ENCODE data around the gene RFNG.
"Not testable (repeated sequence)": the region's sequence is repeated elsewhere in the genome, so short reads cannot be mapped to it uniquely, and the experiment has no call there.

RFNG gene

DNA sequence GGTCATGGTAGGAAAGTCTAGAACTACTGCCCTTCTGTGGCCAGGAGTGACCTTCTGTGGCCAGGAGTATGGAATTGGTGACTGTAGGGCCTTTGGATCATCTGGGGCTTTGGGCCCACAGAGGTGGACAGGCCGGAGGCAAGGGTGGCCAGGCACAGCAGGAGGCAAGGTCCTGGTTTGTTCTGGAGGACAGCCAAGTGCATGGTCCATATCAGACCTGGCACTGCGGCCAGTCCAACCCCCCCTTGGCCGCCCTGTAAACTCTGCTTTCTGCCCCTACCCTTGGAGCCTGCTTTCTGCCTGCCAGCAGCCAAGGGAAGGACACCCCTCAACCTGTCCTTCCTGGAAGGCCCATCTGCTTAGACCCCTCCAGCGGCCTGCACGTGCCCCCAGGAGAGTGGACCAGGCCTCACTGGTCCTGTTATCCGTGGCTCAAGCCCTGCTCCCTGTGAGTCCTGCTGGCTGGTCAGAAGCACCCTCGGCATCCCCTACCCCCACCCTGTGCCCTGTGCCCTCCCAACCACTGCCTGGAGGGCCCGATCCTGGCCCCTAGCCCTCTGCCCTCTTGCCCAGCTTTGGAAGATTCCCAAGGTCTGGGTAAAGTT is 11.8 kb downstream of the RFNG start:
- DNase-seq = no peak

DNA sequence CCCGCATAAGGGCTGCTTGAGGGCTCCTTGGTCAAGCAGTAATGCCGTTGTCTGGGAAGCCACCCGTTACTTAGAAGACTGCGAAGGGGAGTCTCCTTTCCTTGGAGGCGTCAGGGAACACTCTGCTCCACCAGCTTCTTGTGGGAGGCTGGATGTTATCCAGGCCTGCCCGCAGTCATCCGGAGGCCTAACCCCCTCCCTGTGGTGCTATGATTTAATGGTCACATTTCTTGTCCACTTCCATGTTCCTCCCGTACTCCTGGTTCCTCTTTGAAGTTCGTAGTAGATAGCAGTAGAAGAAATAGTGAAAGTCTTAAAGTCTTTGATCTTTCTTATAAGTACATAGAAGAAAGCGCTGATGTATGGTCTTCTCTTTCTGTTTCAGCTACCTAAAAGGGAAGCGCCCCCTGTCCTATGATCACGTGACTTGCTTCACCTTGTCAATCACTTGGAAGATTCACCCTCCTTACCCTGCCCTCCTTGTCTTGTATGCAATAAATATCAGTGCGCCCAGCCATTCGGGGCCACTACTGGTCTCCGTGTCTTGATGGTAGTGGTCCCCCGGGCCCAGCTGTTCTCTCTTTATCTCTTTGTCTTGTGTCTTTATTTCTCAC is 12.7 kb downstream of the RFNG start:
- DNase-seq = not testable (repeated sequence)

DNA sequence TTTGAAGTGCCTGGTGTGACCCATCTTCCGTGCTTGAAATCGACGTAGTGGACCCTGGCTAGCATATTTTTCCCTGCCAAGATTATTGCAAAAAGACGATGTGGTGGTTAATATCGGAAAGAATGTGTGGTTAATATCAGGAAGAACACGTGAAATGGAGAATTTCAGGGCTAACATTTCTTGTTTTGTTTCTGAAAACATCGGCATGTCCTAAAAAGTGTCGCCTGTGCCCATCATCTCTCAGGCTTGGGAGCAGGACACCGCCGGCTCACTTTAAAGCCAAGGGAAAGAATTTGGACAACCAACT is 13.8 kb downstream of the RFNG start:
- DNase-seq = no peak

DNA sequence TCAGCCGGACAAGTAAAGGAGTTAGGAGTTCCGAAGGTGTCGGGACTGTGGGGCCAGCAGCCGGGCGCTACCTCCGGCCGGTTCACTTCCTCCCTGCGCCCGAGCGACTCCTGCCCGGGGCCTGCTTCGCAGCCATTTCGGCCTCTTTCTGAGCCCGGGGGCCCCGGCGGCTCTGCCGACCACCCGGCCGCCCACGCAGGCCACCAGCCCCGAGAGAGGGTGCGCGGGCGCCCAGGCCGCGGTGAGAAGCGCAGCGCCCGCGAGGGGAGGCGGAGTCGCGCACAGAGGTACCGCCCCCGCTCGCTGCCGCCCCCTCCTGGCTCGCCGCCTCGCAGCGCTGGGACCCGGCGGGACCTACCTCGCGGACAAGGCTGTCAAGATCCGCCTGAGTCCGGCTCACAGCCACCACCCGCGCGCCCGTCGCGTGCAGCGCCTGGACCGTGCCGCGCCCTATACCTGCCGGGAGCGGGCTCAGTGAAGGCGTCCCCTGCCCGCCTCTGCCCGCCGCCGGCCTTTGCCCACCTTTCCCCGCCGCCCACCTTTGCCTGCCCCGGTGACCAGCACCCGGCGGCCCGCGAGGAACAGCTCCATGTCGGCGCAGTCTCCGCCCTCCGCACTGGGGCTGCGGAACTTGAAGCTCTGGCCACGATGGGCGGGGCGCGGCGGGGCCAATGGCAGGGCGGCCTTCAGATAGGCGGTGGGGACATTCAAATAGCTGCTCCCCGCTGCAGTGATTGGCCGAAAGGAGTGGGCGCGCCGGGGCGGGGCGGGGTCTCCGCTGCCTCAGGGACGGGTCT is 14.3 kb downstream of the RFNG start, which contains the start of gene DCXR:
Gene DCXR, minus strand, starts transcription at position 606 of the 797 bp plus-strand sequence. Its CDS starts 15 bp downstream, at position 591.
- DNase-seq = peak; percentile 91

DNA sequence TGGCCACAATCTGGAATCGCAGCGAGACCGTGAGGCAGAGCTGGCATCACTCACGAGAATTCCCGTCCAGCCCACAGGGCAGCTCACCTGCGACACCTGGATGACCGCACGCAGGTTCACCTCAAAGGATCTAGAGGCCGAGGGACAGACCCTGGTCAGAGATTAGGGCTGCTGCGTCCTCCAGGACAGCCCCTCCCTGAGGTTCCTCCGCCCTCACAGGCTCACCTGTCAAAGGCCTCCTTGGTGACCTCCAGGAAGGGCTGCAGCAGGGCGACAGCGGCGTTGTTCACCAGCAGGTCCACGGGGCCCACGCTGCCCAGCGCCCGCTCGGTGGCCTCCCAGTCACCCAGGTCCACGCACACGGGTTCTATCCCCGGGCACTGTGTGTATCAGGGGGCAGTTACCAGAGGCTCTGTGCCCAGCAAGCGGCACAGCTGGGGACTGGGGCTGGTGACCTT is 14.9 kb downstream of the RFNG start:
- no peak for DNase-seq

DNA sequence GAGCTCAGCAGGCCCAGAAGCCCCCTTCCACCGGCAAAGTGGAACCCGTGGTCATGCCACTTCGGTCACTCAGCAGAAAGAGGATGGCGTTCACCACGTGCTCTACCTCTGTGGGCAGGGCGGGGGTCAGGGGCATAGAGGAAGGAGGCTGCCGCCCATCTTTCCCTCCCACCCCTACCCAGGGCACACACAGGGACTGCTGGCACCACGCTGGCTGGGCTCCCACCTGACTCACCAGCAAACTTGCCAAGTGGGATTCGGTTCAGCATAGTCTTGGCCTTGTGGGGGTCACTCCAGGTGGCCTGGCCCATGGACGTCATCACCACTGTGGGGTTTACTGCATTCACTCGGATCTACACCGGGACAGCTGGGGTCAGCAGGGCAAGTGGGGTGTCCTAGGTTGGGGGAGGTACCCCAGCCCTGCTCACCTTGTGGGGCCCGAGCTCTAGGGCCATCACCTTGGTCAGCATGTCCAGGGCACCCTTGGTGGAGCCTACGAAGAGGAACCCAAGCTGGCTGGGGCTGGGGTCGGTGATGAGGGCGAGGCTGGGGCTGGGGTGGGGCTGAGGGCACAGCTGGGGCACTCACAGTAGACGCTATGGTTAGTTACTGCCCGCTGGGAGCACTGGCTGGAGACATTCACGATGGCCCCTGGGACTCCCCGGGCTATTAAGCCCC is 15.5 kb downstream of the RFNG start:
- DNase-seq = no peak

DNA sequence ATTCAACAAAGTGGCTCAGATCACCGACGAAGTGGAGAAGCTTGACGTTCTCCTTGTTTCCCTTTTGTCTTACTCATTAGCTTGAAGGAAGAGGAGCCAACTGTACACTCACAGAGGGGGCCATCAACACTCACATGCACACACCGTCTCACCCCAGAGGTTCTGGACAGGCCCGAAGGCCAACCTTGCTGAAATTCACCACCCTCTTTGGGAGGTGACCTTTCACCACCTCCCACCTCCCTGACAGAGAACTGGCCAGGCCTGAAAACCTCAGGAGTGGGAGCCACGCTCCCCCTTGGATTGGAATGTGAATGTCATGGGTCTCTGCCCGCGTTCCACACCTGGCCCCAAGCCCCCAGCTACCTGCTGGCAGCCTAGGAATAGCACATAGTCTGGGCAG is 16.1 kb downstream of the RFNG start:
- no peak for DNase-seq

DNA sequence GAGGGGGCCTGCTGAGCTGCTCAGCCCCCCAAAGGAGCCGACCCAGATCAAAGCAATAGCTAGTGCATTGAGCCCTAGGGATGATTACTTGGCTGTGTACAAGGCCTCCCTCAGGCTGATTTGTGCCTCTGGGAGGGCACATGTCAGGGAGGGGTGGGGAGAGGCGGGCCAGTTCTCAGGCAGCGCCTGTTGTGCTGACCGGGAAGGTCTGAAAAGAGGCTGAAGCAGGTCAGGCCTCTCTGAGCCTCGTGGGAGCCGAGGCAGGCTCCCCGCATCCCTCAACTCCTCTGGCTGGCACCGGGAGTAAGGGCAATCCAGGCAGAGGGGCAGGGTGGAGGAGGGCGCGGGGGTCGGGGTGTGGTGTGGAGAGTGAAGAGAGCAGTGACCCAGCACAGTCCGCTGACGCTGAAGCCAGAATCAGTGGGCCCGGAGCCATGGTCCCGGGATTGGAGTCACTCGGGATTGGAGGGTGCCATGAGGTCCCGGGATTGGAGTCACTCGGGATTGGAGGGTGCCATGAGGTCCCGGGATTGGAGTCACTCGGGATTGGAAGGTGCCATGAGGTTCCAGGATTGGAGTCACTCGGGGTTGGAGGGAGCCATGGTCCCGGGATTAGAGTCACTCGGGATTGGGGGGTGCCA is 17.1 kb downstream of the RFNG start:
- DNase-seq = no peak

DNA sequence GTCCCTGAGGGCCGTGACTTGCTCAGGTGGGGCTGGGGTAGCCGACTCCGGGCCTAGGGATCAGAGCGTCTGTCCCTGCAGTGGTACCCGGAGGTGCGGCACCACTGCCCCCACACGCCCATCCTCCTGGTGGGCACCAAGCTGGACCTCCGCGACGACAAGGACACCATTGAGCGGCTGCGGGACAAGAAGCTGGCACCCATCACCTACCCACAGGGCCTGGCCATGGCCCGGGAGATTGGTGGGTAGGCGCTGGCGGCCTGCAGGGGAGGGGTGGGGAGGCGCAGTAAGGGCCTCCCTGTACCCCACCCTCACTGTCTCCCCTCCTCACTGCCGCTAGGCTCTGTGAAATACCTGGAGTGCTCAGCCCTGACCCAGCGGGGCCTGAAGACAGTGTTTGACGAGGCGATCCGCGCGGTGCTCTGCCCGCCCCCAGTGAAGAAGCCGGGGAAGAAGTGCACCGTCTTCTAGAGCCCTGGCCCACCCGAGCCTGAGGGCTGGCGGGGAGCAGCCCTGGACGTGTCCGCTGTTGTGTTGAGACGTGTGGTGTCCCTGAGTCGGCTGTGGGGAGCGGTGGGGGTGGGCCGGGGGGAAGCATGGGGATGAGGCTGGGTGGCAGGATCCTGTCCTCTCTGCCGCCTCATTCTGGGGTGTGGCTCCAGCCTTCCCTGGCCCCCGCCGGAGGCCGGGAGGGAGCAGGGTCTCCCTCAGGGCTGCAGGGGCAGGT is 18.1 kb downstream of the RFNG start:
- no peak for DNase-seq

DNA sequence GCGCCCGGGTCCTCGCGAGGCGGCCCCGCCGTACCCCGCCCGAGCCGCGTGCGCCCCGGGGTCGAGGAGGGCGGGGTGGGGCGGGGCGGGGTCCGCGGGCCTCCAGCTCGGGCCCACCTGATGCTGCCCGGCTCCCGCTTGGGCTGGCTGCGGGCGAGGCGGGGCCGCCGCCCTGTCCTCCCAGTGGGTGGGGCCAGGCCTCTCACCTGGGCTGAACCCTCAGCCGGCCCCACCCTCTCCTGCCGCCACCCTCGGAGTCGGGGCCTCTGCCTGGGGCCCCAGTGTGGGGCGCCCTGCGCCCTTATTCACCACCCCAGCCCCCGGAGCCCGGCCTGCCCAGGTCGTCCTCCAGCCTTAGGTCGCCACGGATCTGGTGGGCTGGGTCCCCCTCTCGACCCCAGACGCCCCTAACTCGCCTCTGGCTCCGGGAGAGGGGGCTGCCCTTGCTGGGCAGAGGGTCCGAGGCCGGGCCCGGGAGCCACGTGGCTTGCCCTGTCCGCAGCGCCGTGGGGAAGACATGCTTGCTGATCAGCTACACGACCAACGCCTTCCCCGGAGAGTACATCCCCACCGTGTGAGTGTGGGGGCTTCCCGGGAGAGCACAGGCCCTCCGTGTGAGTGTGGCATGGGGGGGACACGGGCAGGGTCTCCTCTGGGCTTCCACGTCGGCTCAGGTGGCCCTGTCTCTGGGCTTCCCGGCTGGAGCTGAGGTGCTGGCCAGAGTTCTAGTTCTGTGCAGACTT is 19.6 kb downstream of the RFNG start:
- no peak for DNase-seq

DNA sequence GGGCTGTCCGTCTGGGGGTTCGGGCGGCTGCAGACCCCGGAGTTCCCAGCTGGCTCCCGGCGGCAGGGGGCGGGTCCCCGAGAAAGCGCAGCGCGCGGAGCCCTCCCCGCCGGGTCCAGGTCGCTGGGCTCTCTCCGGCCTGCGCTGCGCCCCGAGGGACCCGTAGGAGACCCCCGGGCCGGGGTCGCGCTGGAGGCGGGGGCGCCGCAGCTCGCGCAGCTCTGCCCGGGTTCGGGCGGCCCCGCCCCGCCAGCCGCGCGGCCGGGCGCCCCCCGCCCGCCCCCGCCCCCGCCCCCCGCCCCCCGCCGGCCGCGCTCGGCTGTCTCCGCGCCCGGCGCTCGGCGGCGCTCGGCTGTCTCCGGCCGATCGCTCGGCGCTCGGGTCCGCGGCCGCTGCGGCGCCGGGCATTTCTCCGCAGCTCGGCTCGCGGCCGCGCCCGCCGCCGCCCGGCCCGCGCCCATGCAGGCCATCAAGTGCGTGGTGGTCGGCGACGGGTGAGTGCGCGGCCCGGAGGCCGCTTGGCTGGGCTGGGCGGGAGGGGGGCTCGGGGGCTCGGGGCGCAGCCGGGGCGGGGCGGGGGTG is 20.2 kb downstream of the RFNG start, which contains the start of gene RAC3:
Gene RAC3, plus strand, starts transcription at position 376 of the 582 bp plus-strand sequence. Its CDS starts 84 bp downstream, at position 460.
- no peak for DNase-seq

DNA sequence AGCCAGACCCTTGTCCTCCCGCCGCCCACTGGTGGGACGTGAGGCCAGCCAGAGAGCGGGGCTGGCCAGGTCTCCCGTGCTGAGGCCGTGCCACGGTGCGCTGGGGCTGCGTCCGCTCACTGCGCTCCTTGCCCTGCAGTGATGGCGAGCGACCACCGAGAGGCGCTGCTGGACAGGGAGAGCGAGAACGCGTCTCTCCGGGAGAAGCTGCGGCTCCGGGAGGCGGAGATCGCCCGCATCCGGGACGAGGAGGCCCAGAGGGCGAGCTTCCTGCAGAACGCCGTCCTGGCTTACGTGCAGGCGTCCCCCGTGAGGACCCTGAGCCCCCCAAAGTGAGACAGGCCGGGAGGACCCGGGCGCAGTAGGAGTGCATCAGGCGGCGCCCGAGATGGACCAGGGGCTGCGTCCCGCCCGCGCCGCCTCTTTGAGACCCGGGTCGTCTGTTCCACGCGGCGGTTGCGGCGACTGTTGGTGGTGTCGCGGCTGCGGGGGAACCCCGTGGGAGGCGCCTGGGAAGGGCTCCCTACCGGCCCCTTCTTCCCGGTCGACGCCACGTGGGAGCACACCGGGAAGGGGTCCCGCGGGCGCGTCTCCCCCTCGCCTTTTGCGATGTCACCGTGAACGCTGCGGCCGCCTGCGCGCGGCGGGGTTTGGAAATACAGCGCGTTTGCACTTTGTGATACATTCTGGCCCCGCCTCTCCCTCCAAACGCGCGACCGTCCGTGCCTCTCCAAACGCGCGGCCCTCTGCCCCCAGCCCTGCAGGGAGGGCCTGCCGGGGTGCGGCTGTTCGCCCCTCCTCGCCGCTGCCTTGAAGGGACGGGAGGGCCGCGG is 20.9 kb downstream of the RFNG start:
- DNase-seq = peak; percentile 86

DNA sequence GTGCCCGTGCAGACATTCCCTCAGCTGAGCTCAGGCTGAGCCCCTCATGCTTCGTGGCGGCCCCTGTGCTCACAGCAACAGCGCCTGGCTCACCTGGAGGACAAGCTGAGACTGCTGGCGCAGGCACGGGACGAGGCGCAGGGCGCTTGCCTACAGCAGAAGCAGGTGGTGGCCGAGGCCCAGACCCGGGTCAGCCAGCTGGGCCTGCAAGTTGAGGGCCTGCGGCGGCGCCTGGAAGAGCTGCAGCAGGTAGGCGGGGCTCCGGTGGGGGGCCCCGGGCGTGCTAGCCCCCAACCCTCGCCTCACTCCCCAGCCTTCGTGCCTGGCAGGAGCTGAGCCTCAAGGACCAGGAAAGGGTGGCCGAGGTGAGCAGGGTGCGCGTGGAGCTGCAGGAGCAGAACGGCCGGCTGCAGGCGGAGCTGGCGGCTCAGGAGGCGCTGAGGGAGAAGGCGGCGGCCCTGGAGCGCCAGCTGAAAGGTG is 21.6 kb downstream of the RFNG start:
- DNase-seq = no peak

DNA sequence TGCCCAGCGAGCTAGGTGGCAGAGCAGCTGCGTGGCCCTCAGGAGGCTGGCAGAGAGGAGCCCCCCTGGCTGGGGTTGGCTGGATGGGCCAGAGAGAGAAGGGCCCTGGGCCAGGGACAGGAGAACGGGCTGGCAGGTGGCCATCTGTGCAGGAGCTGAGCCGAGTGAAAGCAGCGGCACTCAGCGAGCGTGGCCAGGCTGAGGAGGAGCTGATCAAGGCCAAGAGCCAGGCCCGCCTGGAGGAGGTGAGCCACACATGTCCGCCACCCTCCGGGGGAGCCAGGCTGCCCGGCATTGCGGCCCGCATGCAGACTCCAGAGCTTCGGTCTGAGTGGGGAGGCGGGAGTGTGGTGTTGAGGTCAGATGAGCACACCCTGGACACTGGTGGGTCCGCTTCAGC is 22.2 kb downstream of the RFNG start:
- no peak for DNase-seq

DNA sequence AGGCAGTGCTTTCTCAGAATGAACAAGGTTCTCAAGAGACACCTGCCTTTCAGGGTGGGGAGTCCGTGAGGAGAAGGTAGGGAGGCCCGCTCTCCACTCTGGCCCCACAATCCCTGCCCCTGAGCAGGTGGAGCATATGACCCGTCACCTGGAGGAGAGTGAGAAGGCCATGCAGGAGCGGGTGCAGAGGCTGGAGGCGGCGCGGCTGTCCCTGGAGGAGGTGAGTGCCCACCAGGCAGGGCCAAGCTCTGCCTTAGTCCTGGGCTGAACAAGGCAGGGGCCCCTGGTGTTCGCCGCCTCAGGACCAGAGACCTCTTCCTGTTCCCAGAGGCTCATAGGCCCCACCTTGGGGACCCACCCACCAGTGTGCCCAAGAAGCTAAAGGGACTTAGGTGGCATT is 22.6 kb downstream of the RFNG start:
- no peak for DNase-seq

DNA sequence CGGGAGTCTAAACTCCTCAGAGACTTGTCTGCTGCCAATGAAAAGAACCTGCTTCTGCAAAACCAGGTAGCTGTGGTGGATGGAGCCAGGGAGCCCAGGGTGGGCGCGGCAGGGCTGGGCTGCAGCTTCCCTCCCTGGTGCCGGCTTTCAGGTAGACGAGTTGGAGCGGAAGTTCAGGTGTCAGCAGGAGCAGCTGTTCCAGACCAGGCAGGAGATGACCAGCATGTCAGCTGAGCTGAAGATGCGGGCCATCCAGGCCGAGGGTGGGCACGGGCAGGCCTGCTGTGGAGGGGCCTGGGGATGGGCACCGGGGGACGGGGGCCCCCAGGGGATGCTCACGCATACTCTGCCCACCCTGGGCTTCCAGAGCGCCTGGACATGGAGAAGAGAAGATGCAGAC is 23.4 kb downstream of the RFNG start:
- DNase-seq = no peak

DNA sequence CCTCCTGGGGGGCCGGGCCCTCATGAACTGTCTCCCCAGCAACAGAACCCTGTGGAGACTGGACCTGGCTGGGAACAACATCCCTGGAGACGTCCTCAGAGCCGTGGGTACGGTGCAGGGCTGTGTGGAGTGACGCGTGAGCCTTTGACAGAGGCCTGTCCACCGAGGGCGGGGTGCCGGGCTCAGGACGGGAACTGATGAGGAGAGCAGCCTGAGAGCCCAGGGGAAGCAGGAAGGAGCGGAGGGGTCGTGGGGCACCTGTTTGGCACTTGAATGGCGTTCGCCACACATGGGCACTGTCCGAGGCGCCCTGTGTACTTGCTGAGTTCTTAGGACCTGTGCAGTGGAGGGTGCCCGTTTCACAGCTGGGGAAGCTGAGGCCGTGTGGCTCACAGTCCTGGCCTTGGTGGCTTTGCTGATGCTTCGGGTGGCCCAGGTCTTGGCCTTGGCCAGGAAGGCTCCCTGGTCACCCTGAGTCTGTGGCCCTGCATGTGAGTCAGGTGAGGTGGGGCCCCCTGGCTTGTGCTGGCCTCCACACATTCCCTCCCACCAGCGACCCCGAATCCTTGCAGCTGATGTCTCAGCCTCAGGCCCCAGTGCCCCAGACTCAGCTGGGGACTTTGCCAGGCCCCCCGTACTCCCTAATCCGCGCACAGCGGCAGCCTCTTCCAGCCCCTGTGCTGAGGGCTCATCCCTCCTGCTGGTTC is 26.1 kb downstream of the RFNG start:
- DNase-seq = no peak

DNA sequence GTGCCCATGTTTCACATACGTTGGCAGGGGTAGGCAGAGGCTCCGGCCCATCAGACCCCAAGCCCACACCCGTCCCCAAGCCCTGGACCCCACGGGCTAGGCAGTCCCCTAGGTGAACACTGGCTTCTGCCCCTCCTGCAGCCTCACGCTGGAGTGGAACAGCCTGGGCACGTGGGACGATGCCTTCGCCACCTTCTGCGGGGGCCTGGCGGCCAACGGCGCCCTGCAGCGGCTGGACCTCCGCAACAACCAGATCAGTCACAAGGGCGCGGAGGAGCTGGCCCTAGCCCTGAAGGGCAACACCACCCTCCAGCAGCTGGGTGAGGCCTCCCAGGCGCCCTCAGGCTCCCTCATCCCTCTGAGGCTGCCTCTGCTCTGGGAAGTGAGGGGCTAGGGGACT is 26.8 kb downstream of the RFNG start:
- DNase-seq = no peak

Data from 8988T (cell line).